KMS-11 (cell line): ENCODE results near the gene TUSC7.

Experiments used
- H2AFZ ChIP-seq: fragments of 200-600 bp; sonication (generic); 2 replicates; pipeline ENCODE4 v1.6.1; 2016; ENCODE audit warnings: antibody characterized with exemption, mixed run types, low read depth
- H3K27ac ChIP-seq: fragments of 200-600 bp; sonication (generic); 2 replicates; pipeline ENCODE4 v1.6.1; 2016; ENCODE audit warnings: mild to moderate bottlenecking, mixed run types
- H3K27me3 ChIP-seq: fragments of 200-600 bp; sonication (generic); 2 replicates; pipeline ENCODE4 v1.6.1; 2017; ENCODE audit warnings: mild to moderate bottlenecking, low read depth, mixed run types, moderate library complexity; ENCODE audit not compliant: insufficient read depth
- H3K36me3 ChIP-seq: fragments of 200-600 bp; sonication (generic); 2 replicates; pipeline ENCODE4 v1.6.1; 2017; ENCODE audit warnings: mild to moderate bottlenecking, mixed run types; ENCODE audit not compliant: insufficient read depth
- H3K4me1 ChIP-seq: fragments of 200-600 bp; sonication (generic); 2 replicates; pipeline ENCODE4 v1.6.1; 2016; ENCODE audit warnings: mild to moderate bottlenecking, low read depth, mixed run types; ENCODE audit not compliant: poor library complexity, severe bottlenecking
- H3K4me2 ChIP-seq: fragments of 200-600 bp; sonication (generic); 2 replicates; pipeline ENCODE4 v1.7.0; 2016; ENCODE audit warnings: mild to moderate bottlenecking, mixed run types
- H3K4me3 ChIP-seq: fragments of 200-600 bp; sonication (generic); IDR thresholded peaks from 2 replicates; pipeline ENCODE4 v1.6.1; 2017; ENCODE audit warnings: low read depth, low read length, mixed read lengths; ENCODE audit not compliant: insufficient read depth
- H3K79me2 ChIP-seq: fragments of 200-600 bp; sonication (generic); 2 replicates; pipeline ENCODE4 v1.6.1; 2016; ENCODE audit warnings: low read depth, mixed run types; ENCODE audit not compliant: insufficient read depth
- H3K9ac ChIP-seq: fragments of 200-600 bp; sonication (generic); 2 replicates; pipeline ENCODE4 v1.6.1; 2016; ENCODE audit warnings: mild to moderate bottlenecking, mixed run types
- H4K20me1 ChIP-seq: fragments of 200-600 bp; sonication (generic); 2 replicates; pipeline ENCODE4 v1.6.1; 2016; ENCODE audit warnings: mild to moderate bottlenecking, mixed run types; ENCODE audit not compliant: insufficient read depth
- TF ChIP-seq, protein P1 (sequence below): fragments of 200-600 bp; sonication (generic); conservative IDR thresholded peaks from 2 replicates; pipeline ENCODE4 v1.6.1; 2017; ENCODE audit warnings: low read depth, mild to moderate bottlenecking, antibody characterized with exemption, low read length, moderate library complexity, mixed read lengths

TUSC7 gene

GRCh38 chr3:116740293-116740692 lies 30.7 kb downstream of the TUSC7 start:
- Histone ChIP-seq H4K20me1 (no peaks in the 10 kb centered on the region), H3K9ac (no peak overlapping the region), H3K4me2 (no peak overlapping the region), H3K4me3 (no peak overlapping the region), H3K27me3 (no peaks in the 10 kb centered on the region), H3K4me1 (no peaks in the 10 kb centered on the region), H2AFZ (no peak overlapping the region), H3K36me3 (no peaks in the 10 kb centered on the region), H3K79me2 (no peaks in the 10 kb centered on the region), H3K27ac (no peak overlapping the region)
- TF ChIP-seq, protein P1, sequence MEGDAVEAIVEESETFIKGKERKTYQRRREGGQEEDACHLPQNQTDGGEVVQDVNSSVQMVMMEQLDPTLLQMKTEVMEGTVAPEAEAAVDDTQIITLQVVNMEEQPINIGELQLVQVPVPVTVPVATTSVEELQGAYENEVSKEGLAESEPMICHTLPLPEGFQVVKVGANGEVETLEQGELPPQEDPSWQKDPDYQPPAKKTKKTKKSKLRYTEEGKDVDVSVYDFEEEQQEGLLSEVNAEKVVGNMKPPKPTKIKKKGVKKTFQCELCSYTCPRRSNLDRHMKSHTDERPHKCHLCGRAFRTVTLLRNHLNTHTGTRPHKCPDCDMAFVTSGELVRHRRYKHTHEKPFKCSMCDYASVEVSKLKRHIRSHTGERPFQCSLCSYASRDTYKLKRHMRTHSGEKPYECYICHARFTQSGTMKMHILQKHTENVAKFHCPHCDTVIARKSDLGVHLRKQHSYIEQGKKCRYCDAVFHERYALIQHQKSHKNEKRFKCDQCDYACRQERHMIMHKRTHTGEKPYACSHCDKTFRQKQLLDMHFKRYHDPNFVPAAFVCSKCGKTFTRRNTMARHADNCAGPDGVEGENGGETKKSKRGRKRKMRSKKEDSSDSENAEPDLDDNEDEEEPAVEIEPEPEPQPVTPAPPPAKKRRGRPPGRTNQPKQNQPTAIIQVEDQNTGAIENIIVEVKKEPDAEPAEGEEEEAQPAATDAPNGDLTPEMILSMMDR, result no peak

DNA sequence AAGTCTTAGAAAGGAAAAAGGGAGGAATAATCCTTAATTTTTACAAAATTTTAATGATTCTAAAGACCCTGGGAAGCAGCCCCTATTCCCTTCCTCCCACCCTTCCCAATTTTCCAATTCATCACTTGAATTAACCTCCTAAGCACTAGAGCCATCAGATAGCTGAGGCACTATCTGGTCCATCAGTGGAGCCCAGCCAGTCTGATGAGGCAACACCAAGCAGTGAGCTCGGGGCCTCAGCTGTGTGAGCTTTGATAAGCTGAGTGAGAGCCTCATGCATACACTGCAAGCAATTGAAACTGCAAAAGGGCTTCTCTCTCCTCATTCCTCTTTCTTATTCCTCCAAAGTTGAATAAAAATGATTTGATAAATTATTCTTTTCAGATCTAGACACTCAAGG lies 31.9 kb downstream of the TUSC7 start:
- Histone ChIP-seq H3K79me2 (no peaks in the 10 kb centered on the region), H2AFZ (no peak overlapping the region), H4K20me1 (no peaks in the 10 kb centered on the region), H3K9ac (no peak overlapping the region), H3K4me1 (no peaks in the 10 kb centered on the region), H3K27ac (no peak overlapping the region), H3K36me3 (no peaks in the 10 kb centered on the region), H3K4me3 (no peak overlapping the region), H3K4me2 (no peak overlapping the region), H3K27me3 (no peaks in the 10 kb centered on the region)
- TF ChIP-seq, protein P1, result no peak

DNA sequence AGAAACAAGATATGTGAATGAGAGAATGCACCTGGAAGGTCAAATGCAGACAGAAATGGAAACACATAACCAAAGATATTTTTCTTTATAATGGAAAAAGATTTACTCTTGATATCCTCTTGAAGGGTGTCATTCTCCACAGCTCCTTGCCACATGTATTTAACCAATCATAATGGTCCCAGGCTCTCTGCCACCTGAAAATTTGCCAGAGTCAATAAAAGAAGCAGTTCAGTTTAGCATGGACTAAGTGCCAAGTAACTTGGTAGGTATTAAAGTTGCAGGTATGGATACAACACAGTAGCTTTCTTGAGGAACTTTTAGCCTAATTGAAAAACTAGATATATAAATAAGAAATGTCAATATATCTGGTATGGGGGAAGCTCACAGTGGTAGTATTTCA lies 33.5 kb downstream of the TUSC7 start:
- H3K9ac ChIP-seq, result no peak overlapping the region
- no peak overlapping the region for H3K4me2 ChIP-seq
- no peaks in the 10 kb centered on the region for H3K79me2 ChIP-seq
- H3K27me3 ChIP-seq, result no peaks in the 10 kb centered on the region
- no peak overlapping the region for H3K4me3 ChIP-seq
- TF ChIP-seq, protein P1, result no peak
- no peaks in the 10 kb centered on the region for H3K4me1 ChIP-seq
- no peaks in the 10 kb centered on the region for H4K20me1 ChIP-seq
- no peaks in the 10 kb centered on the region for H3K36me3 ChIP-seq
- no peak overlapping the region for H3K27ac ChIP-seq
- no peak overlapping the region for H2AFZ ChIP-seq

DNA sequence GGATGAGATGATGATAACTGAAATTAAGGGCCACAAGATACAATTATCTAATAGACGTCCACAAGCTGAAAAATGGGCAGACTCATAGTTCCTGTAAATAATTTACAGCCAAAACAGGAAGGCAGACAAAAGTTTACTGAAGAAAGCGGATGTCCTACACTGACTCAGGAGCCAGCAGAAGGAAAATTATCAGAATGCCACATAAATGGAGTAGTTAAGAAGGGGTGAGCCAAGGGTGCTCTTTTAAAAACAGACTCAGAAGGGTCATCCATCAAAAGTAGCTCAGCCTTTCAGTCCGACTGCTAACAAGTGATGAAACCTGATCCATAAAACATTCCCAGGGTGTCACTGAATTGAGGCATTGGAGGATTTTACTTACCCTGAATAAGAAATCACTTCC lies 39.8 kb downstream of the TUSC7 start:
- Histone ChIP-seq H3K4me2 (no peak overlapping the region), H3K4me1 (no peaks in the 10 kb centered on the region), H2AFZ (no peak overlapping the region), H3K79me2 (no peaks in the 10 kb centered on the region), H4K20me1 (no peaks in the 10 kb centered on the region), H3K9ac (no peak overlapping the region), H3K27me3 (no peaks in the 10 kb centered on the region), H3K27ac (no peak overlapping the region), H3K36me3 (no peaks in the 10 kb centered on the region), H3K4me3 (no peak overlapping the region)
- TF ChIP-seq, protein P1, result no peak
